GM19099 (cell line): ENCODE data around the gene DNAJC16.

ENCODE experiments used
- POLR2A ChIP-seq: IDR thresholded peaks from 3 replicates; pipeline ENCODE4 v1.6.1; 2011; ENCODE audit warnings: low read depth; ENCODE audit not compliant: insufficient read length; ENCODE audit errors: extremely low read depth

The DNAJC16 gene

GRCh38 chr1:15526490-15527339 lies at the start of gene DNAJC16:
Gene DNAJC16, plus strand, starts transcription at chr1:15526848. Its CDS starts 2,258 bp downstream, at chr1:15529106.
- TF ChIP-seq POLR2A = peak; percentile 71

GRCh38 chr1:15476927-15477326 lies 49.7 kb upstream of the DNAJC16 start:
- no peak for TF ChIP-seq POLR2A

- TF ChIP-seq POLR2A = no peak
Measured at GRCh38 chr1:15477646-15478212, 48.9 kb upstream of the DNAJC16 start.

- no peak for TF ChIP-seq POLR2A
Measured at GRCh38 chr1:15479654-15480347, 46.8 kb upstream of the DNAJC16 start.

- TF ChIP-seq POLR2A = no peak
Measured at GRCh38 chr1:15483971-15484370, 42.7 kb upstream of the DNAJC16 start.

- no peak for TF ChIP-seq POLR2A
Measured at GRCh38 chr1:15485636-15486035, 41.0 kb upstream of the DNAJC16 start.

GRCh38 chr1:15488371-15488770 lies 38.3 kb upstream of the DNAJC16 start:
- no peak for TF ChIP-seq POLR2A

- no peak for TF ChIP-seq POLR2A
Measured at GRCh38 chr1:15489052-15489736, 37.5 kb upstream of the DNAJC16 start.

GRCh38 chr1:15492596-15492995 lies 34.1 kb upstream of the DNAJC16 start:
- no peak for TF ChIP-seq POLR2A

GRCh38 chr1:15493869-15494390 lies 32.7 kb upstream of the DNAJC16 start:
- TF ChIP-seq POLR2A = no peak

- no peak for TF ChIP-seq POLR2A
Measured at GRCh38 chr1:15500184-15501178, 26.2 kb upstream of the DNAJC16 start.

- no peak for TF ChIP-seq POLR2A
Measured at GRCh38 chr1:15501208-15502032, 25.2 kb upstream of the DNAJC16 start.

GRCh38 chr1:15504436-15504835 lies 22.2 kb upstream of the DNAJC16 start:
- TF ChIP-seq POLR2A = no peak
